C4-2B (cell line): ENCODE data around the gene RBM38.

Experiments
- CTCF ChIP-seq: fragments of 450-650 bp; conservative IDR thresholded peaks from 2 replicates; pipeline ENCODE4 v1.5.1; 2017; ENCODE audit warnings: mild to moderate bottlenecking
- ZFX ChIP-seq: fragments of 450-650 bp; IDR thresholded peaks from 2 replicates; pipeline ENCODE4 v1.6.1; 2017

GRCh38 chr20:57384953-57385761, 6.0 kb upstream of the RBM38 start:
- TF ChIP-seq CTCF: no peak
- TF ChIP-seq ZFX: no peak
